ENCODE results near the gene RAD9A.

DNA sequence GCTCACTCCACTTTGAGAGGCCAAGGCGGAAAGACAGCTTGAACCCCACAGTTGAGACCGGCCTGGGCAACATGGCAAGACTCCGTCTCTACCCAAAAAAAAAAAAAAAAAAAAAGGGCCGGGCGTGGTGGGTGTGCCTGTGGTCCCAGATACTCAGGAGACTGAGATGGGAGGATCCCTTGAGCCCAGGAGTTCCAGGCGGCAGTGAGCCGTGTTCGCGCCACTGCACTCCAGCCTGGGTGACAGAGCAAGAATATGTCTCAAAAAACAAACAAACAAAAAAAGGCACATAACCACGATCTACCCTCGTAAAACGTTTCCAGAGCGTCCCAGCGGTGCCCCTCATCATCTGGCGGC lies 861 bp upstream of the RAD9A start:
- no peak; the same call in 1 of the 2 replicates for TF ChIP-seq GLIS3 (CRISPR knock-in tag; IDR thresholded peaks at IDR 0.05)
- TF ChIP-seq, protein P1, sequence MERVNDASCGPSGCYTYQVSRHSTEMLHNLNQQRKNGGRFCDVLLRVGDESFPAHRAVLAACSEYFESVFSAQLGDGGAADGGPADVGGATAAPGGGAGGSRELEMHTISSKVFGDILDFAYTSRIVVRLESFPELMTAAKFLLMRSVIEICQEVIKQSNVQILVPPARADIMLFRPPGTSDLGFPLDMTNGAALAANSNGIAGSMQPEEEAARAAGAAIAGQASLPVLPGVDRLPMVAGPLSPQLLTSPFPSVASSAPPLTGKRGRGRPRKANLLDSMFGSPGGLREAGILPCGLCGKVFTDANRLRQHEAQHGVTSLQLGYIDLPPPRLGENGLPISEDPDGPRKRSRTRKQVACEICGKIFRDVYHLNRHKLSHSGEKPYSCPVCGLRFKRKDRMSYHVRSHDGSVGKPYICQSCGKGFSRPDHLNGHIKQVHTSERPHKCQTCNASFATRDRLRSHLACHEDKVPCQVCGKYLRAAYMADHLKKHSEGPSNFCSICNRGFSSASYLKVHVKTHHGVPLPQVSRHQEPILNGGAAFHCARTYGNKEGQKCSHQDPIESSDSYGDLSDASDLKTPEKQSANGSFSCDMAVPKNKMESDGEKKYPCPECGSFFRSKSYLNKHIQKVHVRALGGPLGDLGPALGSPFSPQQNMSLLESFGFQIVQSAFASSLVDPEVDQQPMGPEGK (CRISPR knock-in tag; IDR thresholded peaks at IDR 0.05; ENCODE audit: borderline replicate concordance): no peak
- no peak for TF ChIP-seq SNAI2 (CRISPR knock-in tag; IDR thresholded peaks at IDR 0.05)
- no peak for TF ChIP-seq ZFP3 (CRISPR knock-in tag; IDR thresholded peaks at IDR 0.05)
- TF ChIP-seq, protein P2, sequence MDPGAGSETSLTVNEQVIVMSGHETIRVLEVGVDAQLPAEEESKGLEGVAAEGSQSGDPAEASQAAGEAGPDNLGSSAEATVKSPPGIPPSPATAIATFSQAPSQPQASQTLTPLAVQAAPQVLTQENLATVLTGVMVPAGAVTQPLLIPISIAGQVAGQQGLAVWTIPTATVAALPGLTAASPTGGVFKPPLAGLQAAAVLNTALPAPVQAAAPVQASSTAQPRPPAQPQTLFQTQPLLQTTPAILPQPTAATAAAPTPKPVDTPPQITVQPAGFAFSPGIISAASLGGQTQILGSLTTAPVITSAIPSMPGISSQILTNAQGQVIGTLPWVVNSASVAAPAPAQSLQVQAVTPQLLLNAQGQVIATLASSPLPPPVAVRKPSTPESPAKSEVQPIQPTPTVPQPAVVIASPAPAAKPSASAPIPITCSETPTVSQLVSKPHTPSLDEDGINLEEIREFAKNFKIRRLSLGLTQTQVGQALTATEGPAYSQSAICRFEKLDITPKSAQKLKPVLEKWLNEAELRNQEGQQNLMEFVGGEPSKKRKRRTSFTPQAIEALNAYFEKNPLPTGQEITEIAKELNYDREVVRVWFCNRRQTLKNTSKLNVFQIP (CRISPR knock-in tag; IDR thresholded peaks at IDR 0.05; ENCODE audit: borderline replicate concordance, low read depth): no peak
- no peak for TF ChIP-seq TCF4 (CRISPR knock-in tag; IDR thresholded peaks at IDR 0.05; ENCODE audit: borderline replicate concordance)
- no peak for TF ChIP-seq RARB (CRISPR knock-in tag; IDR thresholded peaks at IDR 0.05)
- TF ChIP-seq, protein P3, sequence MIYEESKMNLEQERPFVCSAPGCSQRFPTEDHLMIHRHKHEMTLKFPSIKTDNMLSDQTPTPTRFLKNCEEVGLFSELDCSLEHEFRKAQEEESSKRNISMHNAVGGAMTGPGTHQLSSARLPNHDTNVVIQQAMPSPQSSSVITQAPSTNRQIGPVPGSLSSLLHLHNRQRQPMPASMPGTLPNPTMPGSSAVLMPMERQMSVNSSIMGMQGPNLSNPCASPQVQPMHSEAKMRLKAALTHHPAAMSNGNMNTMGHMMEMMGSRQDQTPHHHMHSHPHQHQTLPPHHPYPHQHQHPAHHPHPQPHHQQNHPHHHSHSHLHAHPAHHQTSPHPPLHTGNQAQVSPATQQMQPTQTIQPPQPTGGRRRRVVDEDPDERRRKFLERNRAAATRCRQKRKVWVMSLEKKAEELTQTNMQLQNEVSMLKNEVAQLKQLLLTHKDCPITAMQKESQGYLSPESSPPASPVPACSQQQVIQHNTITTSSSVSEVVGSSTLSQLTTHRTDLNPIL (CRISPR knock-in tag; IDR thresholded peaks at IDR 0.05; ENCODE audit: low read depth): no peak
- TF ChIP-seq ZNF8 (CRISPR knock-in tag; IDR thresholded peaks at IDR 0.05): no peak
- TF ChIP-seq ISL1 (CRISPR knock-in tag; IDR thresholded peaks at IDR 0.05): no peak
- no peak for TF ChIP-seq ZNF70 (CRISPR knock-in tag; IDR thresholded peaks at IDR 0.05)
- no peak for TF ChIP-seq PPARA (CRISPR knock-in tag; IDR thresholded peaks at IDR 0.05; ENCODE audit: borderline replicate concordance)
- TF ChIP-seq TOX (CRISPR knock-in tag; IDR thresholded peaks at IDR 0.05; ENCODE audit: borderline replicate concordance): no peak
- TF ChIP-seq ARNTL (CRISPR knock-in tag; IDR thresholded peaks at IDR 0.05; ENCODE audit: borderline replicate concordance, low read depth): no peak
